Activated CD4-positive, CD25-positive, alpha-beta regulatory T cell (primary cell): ENCODE results near the gene BOD1.

ENCODE experiments used
- DNase-seq, 4 experiments: peaks; one replicate each; lab custom pipeline; 2025; lab: John Stamatoyannopoulos, UW

Gene BOD1

DNA sequence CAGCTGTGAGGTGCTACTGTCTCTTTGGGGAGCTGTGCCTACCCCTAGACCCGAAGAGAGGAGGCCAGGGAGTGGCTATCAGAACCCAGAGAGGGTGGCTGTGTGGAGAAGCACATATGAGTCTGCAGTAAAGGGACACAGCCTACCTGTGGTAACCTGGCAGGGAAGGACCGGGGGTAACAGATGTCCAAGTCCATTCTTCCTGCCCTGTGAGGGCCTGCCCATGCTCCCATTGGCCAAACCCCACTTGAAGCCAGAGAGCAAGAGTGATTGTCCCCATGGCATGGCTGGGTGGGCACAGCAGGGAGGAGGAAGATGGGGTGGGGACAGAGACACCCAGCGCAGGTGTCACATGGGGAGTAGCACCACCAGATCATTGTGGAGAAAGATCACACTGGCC lies 39.3 kb downstream of the BOD1 start:
- no peak for DNase-seq

GRCh38 chr5:173575985-173576384 lies 40.5 kb downstream of the BOD1 start:
- DNase-seq = no peak

GRCh38 chr5:173574983-173575382 lies 41.5 kb downstream of the BOD1 start:
- DNase-seq = no peak

GRCh38 chr5:173573126-173573960 lies 43.1 kb downstream of the BOD1 start:
- DNase-seq = peak; percentile 39 to 46 (median 40)

DNA sequence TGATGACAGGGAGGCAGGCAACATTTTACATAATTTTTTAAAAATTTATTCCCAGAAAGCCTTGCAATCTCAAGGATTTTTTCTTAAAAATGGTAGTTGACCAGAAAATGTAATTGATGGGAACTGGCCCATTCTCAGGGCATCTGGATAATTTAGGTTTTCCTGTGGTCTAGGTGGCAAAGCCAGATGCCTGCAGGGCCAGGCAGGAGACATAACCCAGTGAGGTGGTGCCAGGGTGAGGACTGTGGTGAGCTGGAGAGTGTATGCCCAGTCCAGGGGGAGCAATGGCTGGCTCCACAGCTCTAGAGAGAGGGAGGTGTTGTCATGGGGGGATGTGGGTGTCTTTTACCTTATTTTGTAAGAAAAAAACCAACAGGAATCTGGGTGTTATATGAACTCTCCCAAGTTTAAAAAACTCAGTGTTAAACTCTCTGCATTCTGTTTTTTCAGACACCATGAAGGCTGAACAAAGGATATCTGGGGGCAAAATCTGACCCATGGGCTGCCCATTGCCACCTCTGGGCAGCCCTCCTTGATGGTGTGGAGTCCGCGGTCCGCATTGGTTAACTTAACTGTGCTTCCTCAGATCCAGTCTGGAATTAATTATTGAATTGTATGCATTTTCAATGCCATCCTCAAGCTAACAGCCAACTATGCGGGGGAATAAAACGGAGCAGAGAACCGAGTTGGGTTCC lies 43.9 kb downstream of the BOD1 start:
- DNase-seq = no peak

GRCh38 chr5:173570321-173571090 lies 45.9 kb downstream of the BOD1 start:
- no peak for DNase-seq

DNA sequence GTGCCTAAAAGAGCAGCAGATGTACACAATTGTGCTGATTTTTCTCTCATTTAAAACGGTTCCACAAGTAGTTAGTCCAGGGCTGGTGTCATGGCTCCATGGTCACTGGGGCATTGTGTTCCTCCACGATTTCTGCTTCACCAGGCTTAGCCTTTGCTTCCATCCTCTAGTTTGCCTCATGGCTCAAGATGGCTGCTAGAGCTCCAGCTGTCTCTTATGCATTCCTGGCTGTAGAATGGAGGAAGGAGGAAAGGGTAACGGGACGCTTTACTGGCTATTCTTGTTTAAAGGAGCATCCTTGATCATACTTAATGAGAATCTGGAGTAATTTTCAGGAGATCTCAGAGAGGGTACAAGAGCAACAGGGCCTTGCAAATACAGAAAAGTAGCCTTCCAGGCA lies 47.7 kb downstream of the BOD1 start:
- DNase-seq = no peak

DNA sequence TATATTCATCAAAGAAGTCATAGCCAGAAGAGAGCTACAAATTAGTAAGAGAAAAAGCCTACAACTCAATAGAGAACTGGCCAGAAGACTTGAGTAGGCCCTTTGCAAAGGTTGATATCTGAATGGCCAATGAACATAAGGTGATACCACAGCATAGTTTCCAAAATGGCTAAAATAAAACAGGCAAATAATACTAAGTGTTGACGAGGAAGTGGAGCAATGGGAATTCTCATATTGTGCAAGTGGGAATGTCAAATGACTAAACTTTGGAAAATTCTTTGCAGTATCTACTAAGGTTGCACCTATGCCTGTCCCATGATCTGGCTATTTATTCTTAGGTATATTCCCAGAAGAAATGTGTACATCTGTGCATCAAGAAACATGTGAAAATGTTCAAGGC lies 48.3 kb downstream of the BOD1 start:
- no peak for DNase-seq

DNA sequence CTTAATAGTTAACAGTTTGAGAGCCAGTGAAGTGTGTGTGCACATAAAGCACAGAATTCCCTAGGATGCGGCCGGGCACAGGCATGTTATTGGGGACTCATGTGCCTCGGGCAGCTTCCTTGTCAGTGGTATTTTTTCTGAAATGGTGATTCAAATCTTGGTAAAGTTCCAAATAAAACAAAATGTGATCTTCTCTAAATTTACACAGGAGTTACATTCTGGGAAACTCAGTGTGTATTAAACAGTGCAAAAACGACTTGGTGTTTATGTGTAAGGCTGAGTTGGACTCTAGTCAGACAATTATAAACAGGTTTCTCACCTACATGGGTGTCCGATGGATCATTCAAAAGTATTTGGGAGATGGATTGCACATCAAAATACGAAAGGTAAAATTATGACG lies 48.9 kb downstream of the BOD1 start:
- no peak for DNase-seq

DNA sequence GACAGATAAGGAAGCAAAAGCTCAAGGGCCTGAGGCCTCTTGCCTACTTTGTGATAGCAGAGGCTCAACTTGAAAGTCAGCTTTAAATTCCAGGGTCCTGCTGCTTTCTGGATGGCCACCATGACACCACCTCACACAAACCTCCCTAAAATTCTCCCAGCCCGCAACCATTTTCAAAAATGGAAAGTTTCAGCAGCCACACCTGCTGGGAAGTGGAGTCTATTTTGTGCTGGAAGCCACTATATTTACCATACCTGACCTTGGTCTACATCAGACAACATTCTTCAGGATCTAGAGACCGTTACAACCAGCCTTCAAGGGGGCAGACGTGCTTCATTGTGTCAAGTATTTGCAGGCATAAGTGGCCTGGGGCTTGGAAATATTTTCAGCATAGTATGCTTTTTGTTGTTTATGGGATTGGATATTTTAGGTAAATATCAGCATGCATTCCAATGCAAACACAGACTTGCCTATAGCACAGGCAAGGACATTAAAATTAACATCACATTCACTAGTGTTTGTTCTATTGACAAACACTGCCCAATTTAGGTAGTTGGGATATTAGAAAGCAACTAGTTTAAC lies 50.9 kb downstream of the BOD1 start:
- no peak for DNase-seq

DNA sequence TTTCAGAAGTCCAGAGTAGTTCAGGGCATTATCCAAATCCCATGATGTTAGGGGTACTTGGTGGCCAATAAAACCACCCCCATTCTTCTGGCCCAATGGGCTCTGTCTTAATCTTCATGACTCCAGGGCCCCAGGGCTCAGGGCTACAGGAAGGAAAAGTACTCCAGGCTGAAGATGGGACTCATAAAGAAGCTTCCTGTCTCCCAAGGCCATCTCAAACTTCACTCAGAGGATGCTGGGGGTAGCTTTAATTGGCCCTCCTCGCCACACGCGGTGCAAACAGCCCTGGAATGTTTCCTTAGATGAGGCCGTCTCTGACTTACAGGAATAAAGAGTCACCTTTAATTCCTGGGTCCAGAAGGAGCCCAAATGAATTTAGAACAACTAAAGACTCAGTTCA lies 52.3 kb downstream of the BOD1 start:
- no peak for DNase-seq

DNA sequence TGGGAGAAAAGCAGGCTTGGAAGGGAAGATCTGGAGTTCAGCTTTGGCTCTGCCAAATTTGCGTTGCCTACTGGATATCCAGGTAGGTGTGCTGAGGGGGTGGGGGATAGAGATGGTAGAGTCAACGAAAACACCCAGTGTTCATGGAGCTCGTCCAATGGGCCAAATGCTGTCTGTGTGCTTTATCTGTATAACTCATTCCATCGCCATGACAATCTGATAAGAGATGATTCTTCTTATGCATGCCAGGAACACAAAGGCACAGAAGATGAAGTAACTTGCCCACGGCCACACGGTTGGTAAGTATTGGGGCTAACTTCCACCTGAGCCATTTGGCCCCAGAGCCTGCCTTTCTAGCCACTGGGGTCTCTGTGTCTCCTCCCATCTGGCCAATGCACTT lies 53.2 kb downstream of the BOD1 start:
- DNase-seq = no peak

DNA sequence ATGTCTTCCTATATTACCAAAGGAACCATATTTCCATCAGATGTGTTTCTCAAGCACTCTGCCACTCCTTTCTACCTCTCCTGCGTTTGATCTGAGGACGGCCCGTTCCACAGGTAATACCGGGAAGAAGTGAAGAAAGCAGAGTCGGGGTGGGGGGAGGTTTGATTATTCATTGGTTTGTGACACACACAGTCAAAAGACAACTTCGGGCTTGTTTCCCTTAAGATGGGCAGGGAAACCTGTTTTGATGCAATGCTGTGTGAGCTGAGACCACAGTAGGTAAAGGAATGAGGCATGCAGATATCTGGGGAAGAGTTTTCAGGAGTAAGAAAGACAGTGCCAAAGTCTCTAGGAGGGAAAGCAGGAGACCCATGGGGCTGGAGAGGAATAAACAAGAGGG lies 54.0 kb downstream of the BOD1 start:
- DNase-seq = no peak
